ENCODE results near the gene CHST15. TPM values are rescaled to one million over a fixed set of nuclear protein-coding genes. Genes with fewer than 3 reads are reported as not detected.
A peak's percentile ranks its signal among the peaks of the same experiment; 100 is the strongest.

CHST15 gene
- total and polyA plus RNA-seq, 2 of the 8 experiments (the other 6 are each of a cell fraction or from before 2014, with no cell fraction given), result 8.8 to 9.1 TPM

- no peak for DNase-seq (ENCODE audit: low read depth in 1 of 2, low spot score in 2 of 2)
- Histone ChIP-seq H3K79me1 (ENCODE audit: low read depth, low read length) (peaks cover 2% of the 10 kb centered on the region; the same call in 1 of the 2 replicates), H3K23me2 (ENCODE audit: low read depth, low read length) (no peaks in the 10 kb centered on the region), H2BK5ac (ENCODE audit: low read depth, low read length) (no peak overlapping the region), H2BK12ac (ENCODE audit: low read depth, low read length) (no peak overlapping the region), H4K20me1 (replicated peaks in 1 of 2; ENCODE audit: control insufficient read depth in 1 of 2, insufficient read depth in 2 of 2, low read length in 2 of 2) (no peaks in the 10 kb centered on the region), H3K23ac (ENCODE audit: insufficient read length) (no peak overlapping the region), H4K91ac (replicated peaks; ENCODE audit: insufficient read length, low read length) (no peak overlapping the region), H3K4ac (replicated peaks; ENCODE audit: insufficient read length, low read depth, low read length) (no peak overlapping the region), H3K4me2 (ENCODE audit: insufficient read depth in 1 of 2, low read depth in 2 of 2, low read length in 2 of 2) (no peak overlapping the region), H3K4me3 (ENCODE audit: extremely low read depth in 1 of 4, insufficient read depth in 2 of 4, low read depth in 3 of 4, low read length in 4 of 4) (no peak overlapping the region), H3K9ac (replicated peaks in 1 of 4; ENCODE audit: extremely low read depth in 1 of 4, low read depth in 3 of 4, low read length in 3 of 4) (no peak overlapping the region), H3K14ac (ENCODE audit: insufficient read length) (no peak overlapping the region), H3K4me1 (replicated peaks in 1 of 4; ENCODE audit: control insufficient read depth in 3 of 4, insufficient read depth in 4 of 4, low read length in 3 of 4) (peaks cover 4 to 15% (median 8%) of the 10 kb centered on the region in 4 experiments), H3K79me2 (ENCODE audit: control insufficient read depth in 1 of 2, insufficient read depth in 2 of 2, low read length in 2 of 2) (no peaks in the 10 kb centered on the region), H2AFZ (ENCODE audit: low read length) (no peak overlapping the region), H2BK120ac (replicated peaks; ENCODE audit: low read depth, low read length) (no peak overlapping the region), H3K27me3 (replicated peaks in 1 of 4; ENCODE audit: control insufficient read depth in 3 of 4, extremely low read depth in 1 of 4, insufficient read depth in 3 of 4, low read length in 3 of 4) (no peaks in the 10 kb centered on the region; a peak in 1 of 7 replicates), H3K27ac (ENCODE audit: low read depth, low read length) (no peak overlapping the region), H4K5ac (ENCODE audit: insufficient read length, low read depth, low read length) (no peak overlapping the region), H4K8ac (ENCODE audit: extremely low read depth, insufficient read depth, low read length) (no peak overlapping the region), H3K56ac (replicated peaks; ENCODE audit: insufficient read length, low read depth, low read length) (no peak overlapping the region), H3K9me3 (ENCODE audit: insufficient read depth in 2 of 2, low read depth in 1 of 2, low read length in 1 of 2) (no peaks in the 10 kb centered on the region), H2BK15ac (ENCODE audit: low read length) (no peak overlapping the region), H3K18ac (ENCODE audit: extremely low read depth, low read length) (no peak overlapping the region), H2BK20ac (ENCODE audit: low read length) (no peak overlapping the region), H3K36me3 (ENCODE audit: control insufficient read depth in 2 of 4, insufficient read depth in 4 of 4, low read length in 3 of 4) (no peaks in the 10 kb centered on the region), H2AK5ac (ENCODE audit: low read depth, low read length) (0 out of 2 replicates have a peak overlapping the region, but pooled peaks have one; percentile 2)
- CTCF ChIA-PET (ENCODE audit: partially characterized antibody), result interaction anchor here (0.6 to 1.2 kb wide), 5 partner anchors 18 to 121 kb away, joined by 3 to 5 read pairs (median 3); no protein-coding TSS in a partner anchor
- FAIRE-seq, result no peak
- WGBS, 2 experiments (ENCODE audit: extremely low coverage in 1 of 2, insufficient coverage in 1 of 2, insufficient read length in 1 of 2, insufficient replicate concordance in 2 of 2, low coverage in 1 of 2, low lambda C conversion rate in 2 of 2, missing lambda C conversion rate in 1 of 2), result 87% methylated on average over 3 of the region's 3 CpGs; no CpG with 5 or more reads in 1 of the 2 experiments
- POLR2A ChIA-PET (ENCODE audit: partially characterized antibody), result interaction anchor here (1.6 kb wide), 1 partner anchor 17 kb away, joined by 5 read pairs; no protein-coding TSS in a partner anchor
- TF ChIP-seq HDAC6 (IDR thresholded peaks at IDR 0.05; ENCODE audit: low read depth, low read length), result no peak
- no peak for TF ChIP-seq TAF1 (IDR thresholded peaks at IDR 0.05; ENCODE audit: low read depth, low read length)
- TF ChIP-seq RXRA (IDR thresholded peaks at IDR 0.05; ENCODE audit: insufficient read depth, low read depth, low read length), result no peak
- TF ChIP-seq CBX5 (IDR thresholded peaks at IDR 0.05; ENCODE audit: low read depth, low read length), result no peak
- no peak for TF ChIP-seq NRF1 (IDR thresholded peaks at IDR 0.05; ENCODE audit: low read depth, low read length)
- no peak for TF ChIP-seq RFX5 (IDR thresholded peaks at IDR 0.05; ENCODE audit: borderline replicate concordance, low read depth, low read length)
- TF ChIP-seq TCF12 (IDR thresholded peaks at IDR 0.05; ENCODE audit: low read depth, low read length), result no peak
- TF ChIP-seq SUZ12 (IDR thresholded peaks at IDR 0.05; ENCODE audit: low read length), result no peak
- no peak for TF ChIP-seq TAF7 (optimal IDR thresholded peaks at IDR 0.05; ENCODE audit: borderline replicate concordance, low read depth, low read length)
- no peak for TF ChIP-seq POLR2AphosphoS5 (IDR thresholded peaks at IDR 0.05; ENCODE audit: low read depth, low read length)
- no peak for TF ChIP-seq CEBPB (IDR thresholded peaks at IDR 0.05; ENCODE audit: low read depth, low read length)
- TF ChIP-seq ZNF274 (IDR thresholded peaks at IDR 0.05; ENCODE audit: borderline replicate concordance, extremely low read depth, low read length), result no peak
- no peak for TF ChIP-seq SIRT6 (IDR thresholded peaks at IDR 0.05; ENCODE audit: low read length)
- TF ChIP-seq CHD1 (IDR thresholded peaks at IDR 0.05; ENCODE audit: low read depth, low read length), result no peak
- TF ChIP-seq SAP30 (IDR thresholded peaks at IDR 0.05; ENCODE audit: insufficient read depth, insufficient replicate concordance, low read length), result no peak
- TF ChIP-seq SP2 (IDR thresholded peaks at IDR 0.05; ENCODE audit: low read length), result no peak
Measured at GRCh38 chr10:124072541-124072940, 20.9 kb downstream of the CHST15 start.
